T1000 (cell line): ENCODE results near the gene SAT1.
A peak's percentile ranks its signal among the peaks of the same experiment; 100 is the strongest.
"Not testable (repeated sequence)": the region's sequence is repeated elsewhere in the genome, so short reads cannot be mapped to it uniquely, and the experiment has no call there.

Experiments
- DNase-seq: peaks from one replicate; lab custom pipeline; 2025; ENCODE audit warnings: mixed read lengths; lab: John Stamatoyannopoulos, UW

Gene SAT1

DNA sequence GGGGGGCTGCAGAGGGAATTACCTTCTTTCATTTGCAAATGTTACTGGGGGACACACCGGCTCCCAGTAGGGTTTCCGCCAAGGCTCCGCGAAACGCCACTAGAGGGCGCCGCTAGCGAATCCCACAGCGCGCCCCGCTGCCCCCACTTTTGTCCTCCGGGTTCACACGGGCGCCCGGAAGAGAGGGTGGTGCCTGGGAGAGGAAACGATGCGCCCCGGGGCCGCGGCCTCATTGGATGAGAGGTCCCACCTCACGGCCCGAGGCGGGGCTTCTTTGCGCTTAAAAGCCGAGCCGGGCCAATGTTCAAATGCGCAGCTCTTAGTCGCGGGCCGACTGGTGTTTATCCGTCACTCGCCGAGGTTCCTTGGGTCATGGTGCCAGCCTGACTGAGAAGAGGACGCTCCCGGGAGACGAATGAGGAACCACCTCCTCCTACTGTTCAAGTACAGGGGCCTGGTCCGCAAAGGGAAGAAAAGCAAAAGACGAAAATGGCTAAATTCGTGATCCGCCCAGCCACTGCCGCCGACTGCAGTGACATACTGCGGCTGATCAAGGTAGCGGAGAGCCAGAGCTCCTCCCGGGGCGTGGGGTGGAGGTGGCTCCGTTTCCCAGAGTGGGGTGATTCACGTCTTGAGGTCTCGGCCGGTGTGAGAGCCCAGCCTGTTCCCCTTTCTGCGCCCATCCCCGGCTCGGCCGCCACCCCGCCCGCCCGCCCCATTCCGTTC lies at the start of gene SAT1:
Gene SAT1, plus strand, starts transcription at position 311 of the 726 bp plus-strand sequence. Its CDS starts 179 bp downstream, at position 490.
- DNase-seq = peak; percentile 85

DNA sequence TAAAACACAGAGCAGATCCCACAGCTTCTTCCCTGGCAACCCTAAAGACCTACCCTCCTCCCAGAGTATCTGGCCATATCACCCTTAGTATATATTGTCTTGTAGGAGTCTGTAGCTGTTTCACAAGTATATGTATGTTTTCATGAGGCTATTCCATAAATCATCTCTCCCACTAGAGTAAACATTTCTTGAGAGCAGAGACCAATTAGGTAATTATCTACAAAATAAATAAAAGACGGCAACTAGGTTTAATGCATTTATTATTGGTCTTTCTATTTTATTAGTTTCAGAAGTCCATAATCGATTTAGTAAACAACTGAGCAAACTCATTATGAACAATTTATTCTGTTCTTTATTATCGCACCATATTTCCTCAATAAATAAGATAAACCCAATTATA lies 46.9 kb upstream of the SAT1 start:
- DNase-seq = no peak

DNA sequence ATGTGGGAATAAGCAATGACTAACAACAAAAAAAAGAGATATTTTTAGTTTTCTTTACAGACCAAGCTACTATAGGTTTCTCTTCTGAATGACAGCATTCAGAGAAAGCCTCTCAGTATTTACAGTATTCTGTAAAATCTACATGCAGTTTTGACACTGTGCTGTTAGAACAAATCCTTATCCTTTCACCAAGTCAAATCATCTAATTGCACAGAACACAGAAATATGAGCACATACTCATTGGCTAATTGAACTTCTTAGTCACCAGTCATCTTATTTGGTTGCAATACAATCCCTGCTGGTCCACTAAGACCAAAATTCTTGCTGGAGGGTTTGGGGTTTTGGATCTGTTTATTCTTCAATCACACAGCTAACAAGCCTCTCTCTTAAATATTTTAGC lies 45.6 kb upstream of the SAT1 start:
- DNase-seq = no peak

GRCh38 chrX:23742174-23742696 lies 40.7 kb upstream of the SAT1 start:
- peak; percentile 39 for DNase-seq

GRCh38 chrX:23742697-23743622 lies 40.0 kb upstream of the SAT1 start, which contains the start of gene ACOT9:
TSS of gene ACOT9 (minus strand) at chrX:23743276. CDS start at chrX:23743144, 132 bp downstream.
- peak; percentile 72 for DNase-seq

DNA sequence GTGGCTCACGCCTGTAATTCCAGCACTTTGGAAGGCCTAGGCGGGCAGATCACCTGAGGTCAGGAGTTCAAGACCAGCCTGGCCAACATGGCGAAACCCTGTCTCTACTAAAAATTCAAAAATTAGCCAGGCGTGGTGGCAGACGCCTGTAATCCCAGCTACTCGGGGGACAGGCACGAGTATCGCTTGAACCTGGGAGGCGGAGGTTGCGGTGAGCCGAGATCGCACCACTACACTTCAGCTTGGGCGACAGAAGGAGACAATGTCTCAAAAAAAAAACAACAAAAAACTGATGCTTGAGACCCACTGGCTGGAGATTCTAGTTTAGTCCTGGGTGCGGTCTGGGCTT lies 39.4 kb upstream of the SAT1 start:
- DNase-seq = not testable (repeated sequence)

- DNase-seq = no peak
Observed at GRCh38 chrX:23745786-23746185, 37.2 kb upstream of the SAT1 start.

GRCh38 chrX:23749129-23749528 lies 33.8 kb upstream of the SAT1 start:
- no peak for DNase-seq

GRCh38 chrX:23749576-23749975 lies 33.4 kb upstream of the SAT1 start:
- DNase-seq = no peak

DNA sequence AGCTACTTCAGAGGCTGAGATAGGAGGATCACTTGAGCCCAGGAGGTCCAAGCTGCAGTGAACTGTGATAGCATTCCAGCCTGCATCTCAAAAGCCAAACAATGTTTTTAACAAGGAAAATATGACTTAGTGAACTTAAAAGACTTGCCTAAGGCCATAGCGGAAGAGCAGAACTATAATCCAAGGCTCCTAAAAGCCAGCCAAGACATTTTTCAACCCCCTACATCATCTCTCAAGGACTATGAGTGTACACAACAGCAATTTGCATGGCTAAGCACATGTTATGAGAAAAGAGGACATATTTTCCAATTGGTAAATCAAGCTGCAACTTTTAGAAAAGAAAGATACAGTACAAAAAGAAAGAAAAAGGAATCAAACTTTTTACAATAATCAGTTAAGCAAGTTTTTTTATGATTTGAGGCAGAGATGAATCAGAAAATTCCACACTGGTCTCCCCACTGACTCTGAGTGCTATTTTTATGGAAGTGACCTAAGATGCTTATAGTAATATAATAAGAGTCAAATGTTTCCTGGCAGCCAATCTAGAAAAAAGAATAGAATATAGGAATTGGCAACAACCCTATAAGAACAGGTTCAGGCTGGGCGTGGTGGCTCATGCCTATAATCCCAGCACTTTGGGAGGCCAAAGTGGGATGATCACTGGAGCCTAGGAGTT lies 30.1 kb upstream of the SAT1 start:
- no peak for DNase-seq

DNA sequence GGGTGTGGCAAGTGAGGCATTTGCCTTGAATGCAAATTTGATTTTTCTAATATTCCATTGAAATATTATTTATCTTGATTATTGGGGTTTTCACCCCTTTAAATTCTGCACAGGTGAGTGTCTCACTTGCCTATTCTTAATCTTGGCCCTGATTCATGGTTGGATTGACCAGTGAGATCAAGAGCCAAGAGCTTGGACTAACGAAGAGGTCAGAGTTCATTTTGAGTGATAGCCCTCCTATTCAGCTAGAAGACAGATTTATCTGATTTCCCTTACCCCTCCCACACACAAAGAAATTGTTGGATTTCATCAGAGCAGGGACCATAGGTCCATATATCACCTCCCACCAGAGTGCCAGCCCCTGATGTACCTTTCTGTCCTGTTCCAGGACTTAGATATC lies 28.3 kb upstream of the SAT1 start:
- DNase-seq = no peak

GRCh38 chrX:23756165-23756564 lies 26.8 kb upstream of the SAT1 start:
- no peak for DNase-seq

DNA sequence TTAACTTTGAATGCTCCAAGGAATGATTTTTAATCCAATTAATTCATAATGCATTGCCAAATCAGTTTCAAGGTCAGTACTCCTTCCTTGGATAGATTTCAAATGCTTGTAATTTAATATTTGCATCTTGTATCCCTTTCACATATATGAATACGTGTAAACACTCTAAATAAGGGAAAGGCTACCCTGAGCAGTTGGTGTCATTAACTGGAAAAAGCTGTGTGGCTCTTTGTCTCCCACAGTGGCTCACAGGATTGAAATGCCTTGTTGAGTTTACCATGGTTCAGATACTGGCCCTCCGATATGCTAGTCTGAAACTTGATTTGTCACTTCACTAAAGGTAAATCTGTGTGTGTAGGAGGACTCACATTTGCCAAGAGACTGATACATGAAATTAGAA lies 23.2 kb upstream of the SAT1 start:
- no peak for DNase-seq

DNA sequence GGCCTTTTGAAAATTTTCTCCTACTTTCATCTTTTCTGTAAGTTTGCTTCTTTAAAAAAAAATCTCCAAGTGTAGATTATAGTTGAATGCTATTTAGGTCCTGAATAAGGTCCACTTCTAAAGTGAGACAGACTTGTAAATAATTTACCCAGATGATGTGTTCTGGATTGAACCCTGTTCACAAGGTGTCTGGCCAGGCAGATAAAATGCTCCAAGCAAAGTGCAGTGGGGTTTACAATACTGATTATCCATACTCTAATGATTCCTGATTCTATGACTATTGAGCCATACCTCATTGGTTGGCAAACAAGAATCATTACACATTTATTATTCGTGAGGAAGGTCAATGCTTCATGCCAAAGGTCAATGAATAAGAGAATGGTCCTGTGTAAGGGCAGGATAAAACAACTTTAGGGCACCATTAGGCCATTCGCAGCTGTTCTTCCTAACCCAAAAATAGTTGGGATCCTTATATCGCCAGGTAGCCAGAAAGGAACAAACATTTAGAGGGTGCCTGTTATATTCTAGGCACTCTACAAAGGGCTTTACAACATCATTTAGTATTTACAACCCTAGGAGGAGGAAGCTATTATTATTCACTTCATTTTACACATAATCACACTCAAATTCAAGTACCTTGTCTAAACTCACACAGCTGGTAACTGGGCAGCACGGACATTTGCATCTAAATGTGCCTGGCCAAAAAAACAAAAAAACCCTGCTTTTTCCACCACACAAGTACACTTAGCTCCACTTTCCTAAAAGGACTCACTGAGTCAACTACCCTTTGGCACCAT lies 18.6 kb upstream of the SAT1 start:
- no peak for DNase-seq

GRCh38 chrX:23765449-23765848 lies 17.5 kb upstream of the SAT1 start:
- no peak for DNase-seq

GRCh38 chrX:23765868-23766267 lies 17.1 kb upstream of the SAT1 start:
- DNase-seq = no peak

DNA sequence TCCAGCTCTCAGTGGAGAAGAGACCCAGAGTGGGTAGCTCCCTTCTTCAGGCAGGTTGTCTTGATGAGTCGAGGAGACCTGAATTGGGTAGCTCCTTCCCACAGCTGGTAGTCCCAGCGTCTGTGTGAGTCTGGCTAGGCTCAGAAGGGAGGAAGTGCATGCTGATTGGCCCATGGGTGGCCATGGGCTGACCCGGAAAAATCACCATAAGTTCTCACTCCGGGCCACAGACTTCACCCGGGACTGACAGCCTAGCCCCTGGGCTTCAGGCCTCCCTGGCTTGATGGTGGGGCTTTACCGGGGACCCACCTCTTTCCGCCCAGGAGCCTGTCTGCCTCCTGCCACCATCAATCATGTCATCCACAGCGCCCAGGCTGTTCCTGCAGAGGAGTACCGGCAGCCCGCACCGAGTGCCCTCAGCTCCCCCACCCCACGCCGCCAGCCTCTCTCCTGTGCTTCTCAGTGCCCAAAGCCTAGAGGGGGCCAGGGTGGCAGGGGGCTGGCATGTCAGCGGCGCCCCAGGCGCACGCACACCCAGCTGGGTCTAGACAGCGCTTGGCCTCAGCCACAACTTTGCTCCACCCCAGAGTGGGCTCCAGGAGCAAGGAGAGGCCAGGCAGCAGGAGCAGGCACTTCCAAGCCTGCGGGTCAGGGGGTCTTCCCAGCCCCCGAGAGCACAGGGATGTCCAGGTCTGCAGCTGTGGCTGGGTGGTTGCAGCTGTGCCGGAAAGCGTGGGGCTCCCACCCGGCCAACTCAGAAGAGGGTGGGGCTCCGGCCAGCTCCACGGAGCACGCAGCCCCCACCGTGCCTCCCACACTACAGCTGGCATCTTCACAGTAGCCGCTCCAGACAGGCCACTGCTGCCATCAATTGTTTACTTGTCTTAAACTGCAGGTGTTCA lies 16.1 kb upstream of the SAT1 start:
- DNase-seq = no peak

DNA sequence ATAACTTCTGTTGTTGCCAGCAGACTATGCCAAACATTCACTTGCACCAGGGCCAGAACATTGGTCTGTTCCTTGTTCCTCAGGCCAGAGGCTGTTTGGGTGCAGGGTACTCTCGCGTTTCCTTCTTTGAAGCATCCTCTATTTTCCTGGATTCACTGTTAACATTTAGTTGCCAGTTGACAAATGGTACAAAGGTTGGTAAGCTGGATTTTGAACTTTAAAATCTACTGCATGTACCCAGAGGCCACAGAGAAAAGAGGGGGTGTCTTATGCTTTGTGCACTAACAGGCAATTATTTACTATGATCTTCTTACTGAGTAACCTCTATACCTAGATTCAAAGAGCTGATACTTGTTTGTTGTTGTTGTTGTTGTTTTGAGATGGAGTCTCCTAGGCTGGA lies 12.8 kb upstream of the SAT1 start:
- no peak for DNase-seq

DNA sequence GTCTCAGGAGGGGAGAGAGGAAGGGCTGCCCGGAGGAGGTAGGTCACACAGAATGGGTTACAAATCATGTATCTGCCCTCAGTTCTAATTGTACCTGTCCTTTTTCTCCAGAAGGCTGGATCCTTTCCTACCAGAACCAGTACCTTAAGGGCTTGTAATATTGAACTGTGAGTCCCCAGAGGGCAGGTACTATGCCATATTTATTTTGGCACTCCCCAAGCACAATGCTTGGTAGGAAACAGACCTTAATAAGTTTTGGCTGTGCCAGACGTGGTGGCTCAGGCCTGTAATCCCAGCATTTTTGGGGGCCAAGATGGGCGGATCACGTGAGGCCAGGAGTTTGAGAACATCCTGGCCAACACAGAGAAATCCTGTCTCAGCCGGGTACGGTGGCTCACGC lies 11.9 kb upstream of the SAT1 start:
- not testable (repeated sequence) for DNase-seq

GRCh38 chrX:23773601-23774175 lies 9.3 kb upstream of the SAT1 start:
- DNase-seq = no peak
